Activated CD8-positive, alpha-beta memory T cell treated with anti-CD3 and anti-CD28 coated beads, Interleukin-2, amount 50 U/mL, for 1 hour (primary cell): Measurements from ENCODE around the gene ZNF793.

Experiments used
- DNase-seq: peaks from one replicate; pipeline ENCODE4 v3.0.0-alpha.2; 2020; ENCODE audit errors: extremely low read depth

The ZNF793 gene

GRCh38 chr19:37565370-37565669 is 58.6 kb downstream of the ZNF793 start:
- no peak for DNase-seq

GRCh38 chr19:37572203-37572602 is 65.5 kb downstream of the ZNF793 start:
- DNase-seq = no peak

GRCh38 chr19:37583340-37583739 is 76.6 kb downstream of the ZNF793 start:
- no peak for DNase-seq
